ENCODE results near the gene DPM1.

Gene DPM1

GRCh38 chr20:50892394-50892793 is 65.9 kb downstream of the DPM1 start:
- DNase-seq, result no peak

GRCh38 chr20:50891138-50891537 is 67.2 kb downstream of the DPM1 start:
- DNase-seq, result no peak

- no peak for DNase-seq
Measured at GRCh38 chr20:50887576-50887975, 70.8 kb downstream of the DPM1 start.

- no peak for DNase-seq
Measured at GRCh38 chr20:50886184-50886790, 72.0 kb downstream of the DPM1 start.

- DNase-seq, result no peak
Measured at GRCh38 chr20:50885781-50886180, 72.6 kb downstream of the DPM1 start.

GRCh38 chr20:50885068-50885467 is 73.3 kb downstream of the DPM1 start:
- no peak for DNase-seq

Data from amniotic stem cell (primary cell).